Upper lobe of left lung (tissue), 6 donors: ENCODE data around the gene NPHP1. TPM values are rescaled to one million over a fixed set of nuclear protein-coding genes. Genes with fewer than 3 reads are reported as not detected.

Experiments used
- ATAC-seq, 2 donors: fragments of 200-7000 bp; cut with Tn5 transposase; one replicate each; pipeline ENCODE4 v1.9.1; 2022; ENCODE audit warnings: mild to moderate bottlenecking in 2 of 2, moderate library complexity in 2 of 2; ENCODE audit not compliant: low FRiP score in 2 of 2
- DNase-seq, 2 donors: peaks; one replicate each; pipeline ENCODE4 v3.0.0-alpha.2; 2019 to 2020
- H3K27ac ChIP-seq, 4 donors: fragments of 200-600 bp; sonication (generic); one replicate each; pipeline ENCODE4 v1.5.1; 2016 to 2019
- H3K27me3 ChIP-seq, 4 donors: fragments of 200-600 bp; sonication (generic); one replicate each; pipeline ENCODE4 v1.5.1; 2017 to 2019
- H3K36me3 ChIP-seq, 4 donors: fragments of 200-600 bp; sonication (generic); one replicate each; pipeline ENCODE4 v1.5.1; 2016 to 2019
- H3K4me1 ChIP-seq, 4 donors: fragments of 200-600 bp; sonication (generic); one replicate each; pipeline ENCODE4 v1.5.1; 2018 to 2019
- H3K4me3 ChIP-seq, 4 donors: fragments of 200-600 bp; sonication (generic); one replicate each; pipeline ENCODE4 v1.5.1; 2017 to 2019; ENCODE audit warnings: mild to moderate bottlenecking in 2 of 4, moderate library complexity in 1 of 4
- H3K9me3 ChIP-seq, 4 donors: fragments of 200-600 bp; sonication (generic); one replicate each; pipeline ENCODE4 v1.5.1; 2018 to 2019
- EP300 ChIP-seq, 4 donors: sonication (generic); formaldehyde crosslinking; IDR thresholded peaks; one replicate each; pipeline ENCODE4 v1.5.1; 2017; ENCODE audit warnings: antibody characterized with exemption in 4 of 4, control low read depth in 2 of 4
- POLR2A ChIP-seq, 4 donors: fragments of 450-650 bp; IDR thresholded peaks; one replicate each; pipeline ENCODE4 v1.5.1; 2016 to 2017; ENCODE audit warnings: antibody characterized with exemption in 4 of 4, mild to moderate bottlenecking in 2 of 4
- POLR2AphosphoS5 ChIP-seq, 2 donors: sonication (generic); formaldehyde crosslinking; IDR thresholded peaks; one replicate each; pipeline ENCODE4 v1.5.1; 2017; ENCODE audit warnings: antibody characterized with exemption in 2 of 2
- whole genome bisulfite sequencing, 2 donors: methylation state at CpG; one replicate each; pipeline ENCODE4 v1.1.5; 2017 to 2018; 5-methylcytosine and 5-hydroxymethylcytosine counted together
- total RNA-seq, 6 donors: library from RNA; depleted of rRNA in 4 of 6; stranded (reverse); fragments of >200 nt in 4 of 6; gene quantifications; one replicate each; pipeline versions ENCODE4 v1.1.0 to v1.2.1, GENCODE V29; 2016 to 2021
- TF ChIP-seq, protein P1 (sequence below), 6 experiments: fragments of 450-650 bp in 4 of 6; fragments of 200-600 bp in 2 of 6; sonication (generic) in 2 of 6; IDR thresholded peaks; one replicate each; pipeline ENCODE4 v1.5.1; 2016 to 2019; ENCODE audit warnings: antibody characterized with exemption in 6 of 6
- donor health status: DM: no; HTN: no; CAD: no; lungs with moderate emphysema.
- donor health status: DM: no; HTN: yes; CAD: no; lungs with severe emphysema.

The NPHP1 gene
- total RNA-seq, 6 donors from 2014 or later: 3.2 to 18.4 (median 5.4) TPM

DNA sequence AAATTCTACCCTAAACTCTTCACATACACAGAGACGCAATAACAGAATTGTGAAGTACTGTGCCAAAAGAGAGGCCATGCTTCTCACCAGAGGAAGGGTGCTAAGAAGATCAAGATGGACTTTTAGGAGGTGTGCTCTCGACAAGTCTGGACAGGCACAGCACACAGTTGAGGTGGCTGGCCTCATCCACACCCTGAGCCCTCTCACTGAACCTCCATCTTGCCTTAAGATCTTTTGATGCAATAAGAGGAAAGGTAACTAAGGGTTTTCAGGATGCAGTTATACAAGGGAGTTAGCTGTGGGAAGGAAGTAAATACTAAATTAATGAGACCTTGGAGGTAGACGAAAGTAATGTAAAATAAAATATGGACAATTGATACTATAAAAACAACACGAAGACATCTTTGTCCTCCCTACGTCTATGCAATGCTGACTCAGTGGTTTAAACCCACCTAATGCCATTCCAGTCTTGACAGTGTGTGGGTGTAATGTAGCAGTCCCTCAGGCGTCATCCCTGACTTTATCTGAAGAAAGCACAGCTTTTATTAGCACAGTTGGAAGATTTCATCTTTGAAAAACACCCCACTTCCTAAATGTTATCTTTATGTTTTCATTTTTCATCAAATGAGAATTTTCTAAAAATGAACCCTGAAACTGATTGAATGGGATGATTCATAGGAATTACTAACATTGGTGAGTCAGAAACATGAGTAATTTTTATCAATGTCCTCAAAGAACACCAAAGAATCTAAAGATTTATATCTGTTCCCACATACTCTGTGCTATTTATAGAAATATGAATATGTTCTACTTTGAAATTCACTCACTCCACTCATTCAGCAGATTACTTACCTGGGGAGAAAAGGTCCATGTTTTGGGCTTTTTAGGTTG lies 55.2 kb downstream of the NPHP1 start:
- TF ChIP-seq, protein P1, sequence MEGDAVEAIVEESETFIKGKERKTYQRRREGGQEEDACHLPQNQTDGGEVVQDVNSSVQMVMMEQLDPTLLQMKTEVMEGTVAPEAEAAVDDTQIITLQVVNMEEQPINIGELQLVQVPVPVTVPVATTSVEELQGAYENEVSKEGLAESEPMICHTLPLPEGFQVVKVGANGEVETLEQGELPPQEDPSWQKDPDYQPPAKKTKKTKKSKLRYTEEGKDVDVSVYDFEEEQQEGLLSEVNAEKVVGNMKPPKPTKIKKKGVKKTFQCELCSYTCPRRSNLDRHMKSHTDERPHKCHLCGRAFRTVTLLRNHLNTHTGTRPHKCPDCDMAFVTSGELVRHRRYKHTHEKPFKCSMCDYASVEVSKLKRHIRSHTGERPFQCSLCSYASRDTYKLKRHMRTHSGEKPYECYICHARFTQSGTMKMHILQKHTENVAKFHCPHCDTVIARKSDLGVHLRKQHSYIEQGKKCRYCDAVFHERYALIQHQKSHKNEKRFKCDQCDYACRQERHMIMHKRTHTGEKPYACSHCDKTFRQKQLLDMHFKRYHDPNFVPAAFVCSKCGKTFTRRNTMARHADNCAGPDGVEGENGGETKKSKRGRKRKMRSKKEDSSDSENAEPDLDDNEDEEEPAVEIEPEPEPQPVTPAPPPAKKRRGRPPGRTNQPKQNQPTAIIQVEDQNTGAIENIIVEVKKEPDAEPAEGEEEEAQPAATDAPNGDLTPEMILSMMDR (IDR thresholded peaks at IDR 0.05): no peak
- TF ChIP-seq POLR2A (IDR thresholded peaks at IDR 0.05) (no peak), POLR2AphosphoS5 (IDR thresholded peaks at IDR 0.05) (no peak), EP300 (IDR thresholded peaks at IDR 0.05) (no peak)
- WGBS, 2 donors: 74 to 81% methylated on average over 6 of the region's 6 CpGs
- Histone ChIP-seq H3K4me1 (no peaks in the 10 kb centered on the region), H3K36me3 (no peaks in the 10 kb centered on the region), H3K9me3 (peaks cover 0 to under 1% (median 0%) of the 10 kb centered on the region in 4 donors), H3K27me3 (no peaks in the 10 kb centered on the region), H3K4me3 (no peak overlapping the region), H3K27ac (no peak overlapping the region)
- DNase-seq (no peak), ATAC-seq (no peak)

DNA sequence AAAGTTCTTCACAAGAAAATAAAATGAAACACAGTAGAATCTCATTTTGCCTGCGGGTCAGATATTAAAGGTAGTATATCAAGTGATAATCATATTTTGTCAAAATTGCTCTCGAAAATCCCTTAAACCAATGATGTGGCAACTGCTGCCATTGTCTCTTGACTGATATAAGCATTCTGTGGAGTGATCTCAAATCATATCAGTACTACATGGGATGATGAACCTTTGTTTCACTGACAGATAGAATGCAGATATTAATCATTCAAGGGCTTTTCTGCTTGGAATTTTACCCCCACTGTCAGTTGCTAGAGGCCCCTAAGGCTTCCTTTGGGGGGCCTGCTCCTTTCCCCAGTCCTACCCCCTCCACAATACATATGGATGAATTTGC lies 57.9 kb downstream of the NPHP1 start:
- H3K27ac ChIP-seq: no peak overlapping the region
- no peaks in the 10 kb centered on the region for H3K9me3 ChIP-seq
- 88 to 90% methylated on average over 2 of the region's 2 CpGs for WGBS, 2 donors
- H3K4me3 ChIP-seq: no peak overlapping the region
- no peaks in the 10 kb centered on the region for H3K36me3 ChIP-seq
- H3K27me3 ChIP-seq: no peaks in the 10 kb centered on the region
- no peaks in the 10 kb centered on the region for H3K4me1 ChIP-seq
- ATAC-seq (no peak), DNase-seq (no peak)
- TF ChIP-seq, protein P1 (IDR thresholded peaks at IDR 0.05): no peak
- TF ChIP-seq POLR2A (IDR thresholded peaks at IDR 0.05): no peak
- no peak for TF ChIP-seq EP300 (IDR thresholded peaks at IDR 0.05)

DNA sequence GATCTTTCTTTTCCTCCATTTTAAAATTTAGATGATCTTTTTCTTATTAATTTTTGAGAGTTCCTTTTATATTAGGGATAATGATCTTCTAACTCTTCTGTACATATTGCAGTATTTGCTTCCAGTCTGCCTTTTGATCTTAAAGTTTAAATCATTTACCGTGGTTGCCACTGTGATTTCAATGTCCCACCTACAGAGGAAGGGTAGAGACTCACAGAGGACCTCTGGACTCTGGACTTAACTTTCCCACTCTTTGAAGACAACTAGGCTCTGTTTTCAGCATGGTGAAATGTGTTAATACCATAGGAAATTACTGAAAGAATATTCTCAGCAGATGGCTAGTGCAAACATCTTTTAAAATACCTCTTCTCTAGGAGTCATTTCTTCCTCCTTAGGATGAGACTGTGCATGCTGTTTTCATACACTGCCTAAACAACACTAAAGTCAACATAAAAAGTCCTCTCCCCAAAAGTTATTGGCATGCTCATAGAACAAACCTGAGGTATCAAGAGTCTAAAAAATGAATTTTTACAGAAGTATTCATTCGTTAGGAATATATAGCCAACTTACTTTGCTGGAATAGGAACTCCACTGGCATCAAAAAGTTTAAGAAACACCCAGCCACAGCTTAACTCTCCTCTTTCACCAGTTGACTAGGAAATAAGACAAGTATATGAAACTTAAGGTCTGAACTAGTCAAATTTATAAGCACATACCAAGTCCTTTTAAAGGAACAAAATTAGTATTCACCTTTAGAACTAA lies 58.4 kb downstream of the NPHP1 start:
- 84 to 95% methylated on average over 2 of the region's 2 CpGs for WGBS, 2 donors
- no peak for DNase-seq
- TF ChIP-seq, protein P1 (IDR thresholded peaks at IDR 0.05): no peak
- no peak for TF ChIP-seq EP300 (IDR thresholded peaks at IDR 0.05)
- TF ChIP-seq POLR2A (IDR thresholded peaks at IDR 0.05): no peak
- Histone ChIP-seq H3K27me3 (no peaks in the 10 kb centered on the region), H3K36me3 (no peaks in the 10 kb centered on the region), H3K4me1 (no peaks in the 10 kb centered on the region), H3K4me3 (no peak overlapping the region), H3K9me3 (no peaks in the 10 kb centered on the region), H3K27ac (no peak overlapping the region)
- ATAC-seq: no peak

DNA sequence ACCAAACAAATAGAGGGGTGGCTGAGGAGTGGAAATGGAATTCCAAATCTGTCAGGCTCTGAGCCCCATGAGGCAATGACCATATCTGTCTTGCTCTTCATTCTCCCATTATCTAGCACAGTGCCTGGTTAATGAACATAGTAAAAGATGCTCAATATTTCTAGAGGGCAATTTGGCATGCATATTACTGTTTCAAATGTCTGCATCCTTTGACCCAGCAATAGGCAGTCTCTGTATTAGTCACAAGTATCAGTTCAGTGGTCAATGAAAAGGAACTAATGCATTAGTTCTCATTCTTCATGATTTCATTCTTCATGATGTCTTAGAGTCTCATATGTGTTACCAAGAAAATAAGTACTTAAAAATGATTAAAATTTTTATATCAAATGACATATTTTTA lies 60.8 kb downstream of the NPHP1 start:
- no peak overlapping the region for H3K4me3 ChIP-seq
- H3K4me1 ChIP-seq: no peaks in the 10 kb centered on the region
- no peak overlapping the region for H3K27ac ChIP-seq
- no peaks in the 10 kb centered on the region for H3K9me3 ChIP-seq
- DNase-seq: no peak
- H3K36me3 ChIP-seq: no peaks in the 10 kb centered on the region
- TF ChIP-seq POLR2A (IDR thresholded peaks at IDR 0.05) (no peak), POLR2AphosphoS5 (IDR thresholded peaks at IDR 0.05) (no peak), EP300 (IDR thresholded peaks at IDR 0.05) (no peak)
- TF ChIP-seq, protein P1 (IDR thresholded peaks at IDR 0.05): no peak
- no peaks in the 10 kb centered on the region for H3K27me3 ChIP-seq
- ATAC-seq: no peak
